HL-60 (cell line): ENCODE results near the gene TRIP6.
"Not testable (repeated sequence)": the region's sequence is repeated elsewhere in the genome, so short reads cannot be mapped to it uniquely, and the experiment has no call there.

Source experiments
- DNase-seq, 2 experiments: peaks; one replicate each; pipeline ENCODE4 v3.0.0-alpha.2; 2010 to 2020; ENCODE audit warnings: low read depth in 1 of 2, low spot score in 1 of 2
- H3K27ac ChIP-seq: fragments of 250-450 bp; sonication (Bioruptor Pico); replicated peaks from 2 replicates; pipeline ENCODE4 v1.5.1; 2020; ENCODE audit warnings: mild to moderate bottlenecking, moderate library complexity
- H3K27me3 ChIP-seq: fragments of 250-450 bp; sonication (Bioruptor Pico); 2 replicates; pipeline ENCODE4 v1.5.1; 2021; ENCODE audit warnings: mild to moderate bottlenecking, moderate library complexity; ENCODE audit not compliant: insufficient read depth, poor library complexity, severe bottlenecking
- H3K4me3 ChIP-seq: replicated peaks from 2 replicates; pipeline ENCODE4 v1.5.1; 2011; ENCODE audit warnings: mild to moderate bottlenecking, control low read depth, low read length; ENCODE audit not compliant: insufficient read depth
- GABPA ChIP-seq: IDR thresholded peaks from 2 replicates; pipeline ENCODE4 v1.6.1; 2012; ENCODE audit warnings: low read depth
- POLR2AphosphoS5 ChIP-seq: IDR thresholded peaks from 2 replicates; pipeline ENCODE4 v1.6.1; 2012; ENCODE audit warnings: low read depth
- SPI1 ChIP-seq: IDR thresholded peaks from 2 replicates; pipeline ENCODE4 v1.6.1; 2012; ENCODE audit warnings: low read depth, mild to moderate bottlenecking, borderline replicate concordance
- TF ChIP-seq, protein P1 (sequence below): IDR thresholded peaks from one replicate; pipeline ENCODE4 v1.5.1; 2011; ENCODE audit warnings: low read length, control low read depth, inconsistent platforms; ENCODE audit not compliant: insufficient read depth
- TF ChIP-seq, protein P2 (sequence below): IDR thresholded peaks from 2 replicates; pipeline ENCODE4 v1.6.1; 2012; ENCODE audit warnings: low read depth; ENCODE audit not compliant: insufficient replicate concordance

TRIP6 gene

DNA sequence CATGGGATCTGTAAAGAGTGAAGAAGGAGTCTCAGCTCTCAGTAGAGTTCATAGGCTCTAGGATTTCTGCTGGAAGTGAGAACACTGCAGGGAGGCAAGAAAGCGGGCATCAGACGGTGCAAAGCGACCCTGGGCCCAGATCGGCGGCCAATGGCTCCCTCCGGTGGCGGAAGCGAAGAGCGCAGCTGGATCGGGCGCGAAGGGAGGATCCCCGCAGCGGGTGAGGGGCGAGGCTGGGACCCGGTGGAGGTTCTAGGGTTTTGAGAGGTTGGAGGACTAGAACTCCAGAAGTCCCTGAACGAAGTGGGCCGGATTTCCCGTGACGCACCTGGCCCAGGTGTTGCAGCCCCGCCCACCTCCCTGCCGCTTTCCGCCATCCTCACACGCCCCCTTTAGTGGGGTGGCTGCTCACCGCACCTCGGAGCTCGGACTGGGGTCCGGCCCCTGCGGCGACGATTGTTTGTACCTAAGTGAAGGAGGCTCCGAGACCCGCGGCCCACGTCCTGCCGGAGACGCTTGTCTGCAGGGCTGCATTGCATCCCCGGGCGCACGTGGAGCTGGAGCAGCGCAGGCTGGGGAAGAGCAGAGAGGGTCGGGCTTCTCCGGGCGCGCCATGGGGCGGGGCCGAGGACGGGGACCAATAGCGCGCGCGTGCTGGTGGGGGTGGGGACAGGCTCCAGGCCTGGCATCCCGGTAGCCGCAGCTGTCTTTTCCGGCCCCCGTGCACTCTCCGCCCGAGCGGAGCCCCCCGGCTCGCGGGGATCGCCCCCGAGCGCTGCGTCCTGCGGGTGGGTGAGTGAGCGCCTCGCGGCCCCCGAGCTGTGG, 14.9 kb upstream of the TRIP6 start, which contains the start of gene SLC12A9:
Gene SLC12A9 (plus strand): TSS at position 666 of the 825 bp plus-strand sequence. CDS start 1,485 bp downstream, outside the sequence.
- H3K4me3 ChIP-seq = peak within 1 kb of the TSS; percentile 87
- DNase-seq = peak; percentile 78 to 88
- H3K27me3 ChIP-seq = no peaks in the 10 kb centered on the region
- TF ChIP-seq, protein P1, sequence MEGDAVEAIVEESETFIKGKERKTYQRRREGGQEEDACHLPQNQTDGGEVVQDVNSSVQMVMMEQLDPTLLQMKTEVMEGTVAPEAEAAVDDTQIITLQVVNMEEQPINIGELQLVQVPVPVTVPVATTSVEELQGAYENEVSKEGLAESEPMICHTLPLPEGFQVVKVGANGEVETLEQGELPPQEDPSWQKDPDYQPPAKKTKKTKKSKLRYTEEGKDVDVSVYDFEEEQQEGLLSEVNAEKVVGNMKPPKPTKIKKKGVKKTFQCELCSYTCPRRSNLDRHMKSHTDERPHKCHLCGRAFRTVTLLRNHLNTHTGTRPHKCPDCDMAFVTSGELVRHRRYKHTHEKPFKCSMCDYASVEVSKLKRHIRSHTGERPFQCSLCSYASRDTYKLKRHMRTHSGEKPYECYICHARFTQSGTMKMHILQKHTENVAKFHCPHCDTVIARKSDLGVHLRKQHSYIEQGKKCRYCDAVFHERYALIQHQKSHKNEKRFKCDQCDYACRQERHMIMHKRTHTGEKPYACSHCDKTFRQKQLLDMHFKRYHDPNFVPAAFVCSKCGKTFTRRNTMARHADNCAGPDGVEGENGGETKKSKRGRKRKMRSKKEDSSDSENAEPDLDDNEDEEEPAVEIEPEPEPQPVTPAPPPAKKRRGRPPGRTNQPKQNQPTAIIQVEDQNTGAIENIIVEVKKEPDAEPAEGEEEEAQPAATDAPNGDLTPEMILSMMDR = peak; percentile 78
- no peak for TF ChIP-seq GABPA
- 0 out of 2 replicates have a peak, but pooled peaks have one; percentile 18 for TF ChIP-seq POLR2AphosphoS5
- no peak for TF ChIP-seq SPI1
- TF ChIP-seq, protein P2, sequence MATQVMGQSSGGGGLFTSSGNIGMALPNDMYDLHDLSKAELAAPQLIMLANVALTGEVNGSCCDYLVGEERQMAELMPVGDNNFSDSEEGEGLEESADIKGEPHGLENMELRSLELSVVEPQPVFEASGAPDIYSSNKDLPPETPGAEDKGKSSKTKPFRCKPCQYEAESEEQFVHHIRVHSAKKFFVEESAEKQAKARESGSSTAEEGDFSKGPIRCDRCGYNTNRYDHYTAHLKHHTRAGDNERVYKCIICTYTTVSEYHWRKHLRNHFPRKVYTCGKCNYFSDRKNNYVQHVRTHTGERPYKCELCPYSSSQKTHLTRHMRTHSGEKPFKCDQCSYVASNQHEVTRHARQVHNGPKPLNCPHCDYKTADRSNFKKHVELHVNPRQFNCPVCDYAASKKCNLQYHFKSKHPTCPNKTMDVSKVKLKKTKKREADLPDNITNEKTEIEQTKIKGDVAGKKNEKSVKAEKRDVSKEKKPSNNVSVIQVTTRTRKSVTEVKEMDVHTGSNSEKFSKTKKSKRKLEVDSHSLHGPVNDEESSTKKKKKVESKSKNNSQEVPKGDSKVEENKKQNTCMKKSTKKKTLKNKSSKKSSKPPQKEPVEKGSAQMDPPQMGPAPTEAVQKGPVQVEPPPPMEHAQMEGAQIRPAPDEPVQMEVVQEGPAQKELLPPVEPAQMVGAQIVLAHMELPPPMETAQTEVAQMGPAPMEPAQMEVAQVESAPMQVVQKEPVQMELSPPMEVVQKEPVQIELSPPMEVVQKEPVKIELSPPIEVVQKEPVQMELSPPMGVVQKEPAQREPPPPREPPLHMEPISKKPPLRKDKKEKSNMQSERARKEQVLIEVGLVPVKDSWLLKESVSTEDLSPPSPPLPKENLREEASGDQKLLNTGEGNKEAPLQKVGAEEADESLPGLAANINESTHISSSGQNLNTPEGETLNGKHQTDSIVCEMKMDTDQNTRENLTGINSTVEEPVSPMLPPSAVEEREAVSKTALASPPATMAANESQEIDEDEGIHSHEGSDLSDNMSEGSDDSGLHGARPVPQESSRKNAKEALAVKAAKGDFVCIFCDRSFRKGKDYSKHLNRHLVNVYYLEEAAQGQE = no peak
- H3K27ac ChIP-seq = peak within 1 kb of the TSS; percentile 61

DNA sequence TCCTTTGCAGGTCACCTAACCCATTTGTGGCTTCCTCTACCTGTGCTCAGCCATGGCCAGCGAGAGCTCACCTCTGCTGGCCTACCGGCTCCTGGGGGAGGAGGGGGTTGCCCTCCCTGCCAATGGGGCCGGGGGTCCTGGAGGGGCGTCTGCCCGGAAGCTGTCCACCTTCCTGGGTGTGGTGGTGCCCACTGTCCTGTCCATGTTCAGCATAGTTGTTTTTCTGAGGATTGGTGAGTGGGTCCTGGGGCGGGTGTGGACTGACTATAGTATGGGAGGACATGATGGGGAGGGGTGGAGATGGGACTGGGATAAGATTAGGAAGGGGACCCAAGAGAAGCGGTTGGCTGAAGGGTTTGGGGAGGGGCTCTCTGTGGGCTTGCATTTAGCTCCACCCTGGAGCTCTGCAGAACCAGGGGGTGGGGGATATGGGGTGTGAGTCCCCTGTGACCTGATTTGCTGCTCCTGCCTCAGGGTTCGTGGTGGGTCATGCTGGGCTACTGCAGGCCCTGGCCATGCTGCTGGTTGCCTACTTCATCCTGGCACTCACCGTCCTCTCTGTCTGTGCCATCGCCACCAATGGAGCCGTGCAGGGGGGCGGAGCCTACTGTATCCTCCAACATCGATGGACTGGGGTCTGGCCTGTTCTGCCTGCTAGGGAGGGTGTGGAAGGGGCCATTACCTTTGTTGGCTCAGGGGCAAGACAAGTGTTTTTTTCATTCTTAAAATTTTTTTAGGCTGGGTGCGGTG, 12.9 kb upstream of the TRIP6 start:
- Histone ChIP-seq H3K27me3 (no peaks in the 10 kb centered on the region), H3K4me3 (no peak overlapping the region), H3K27ac (no peak overlapping the region)
- TF ChIP-seq, protein P2 = no peak
- TF ChIP-seq, protein P1 = no peak
- TF ChIP-seq POLR2AphosphoS5 = no peak
- no peak for TF ChIP-seq GABPA
- no peak for TF ChIP-seq SPI1
- DNase-seq = no peak

DNA sequence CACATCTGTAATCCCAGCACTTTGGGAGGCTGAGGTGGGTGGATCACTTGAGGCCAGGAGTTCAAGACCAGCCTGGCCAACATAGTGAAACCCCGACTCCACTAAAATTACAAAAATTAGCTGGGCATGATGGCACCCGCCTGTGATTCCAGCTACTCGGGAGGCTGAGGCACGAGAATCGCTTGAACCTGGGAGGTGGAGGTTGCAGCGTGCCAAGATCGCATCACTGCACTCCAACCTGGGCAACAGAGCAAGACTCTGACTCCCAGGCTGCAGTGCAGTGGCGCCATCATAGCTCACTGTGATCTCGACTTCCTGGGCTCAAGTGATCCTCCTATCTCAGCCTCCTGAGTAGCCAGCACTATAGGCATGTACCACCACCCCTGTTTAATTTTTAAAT, 12.3 kb upstream of the TRIP6 start:
- not testable (repeated sequence) for H3K27me3 ChIP-seq, H3K4me3 ChIP-seq, DNase-seq, H3K27ac ChIP-seq

DNA sequence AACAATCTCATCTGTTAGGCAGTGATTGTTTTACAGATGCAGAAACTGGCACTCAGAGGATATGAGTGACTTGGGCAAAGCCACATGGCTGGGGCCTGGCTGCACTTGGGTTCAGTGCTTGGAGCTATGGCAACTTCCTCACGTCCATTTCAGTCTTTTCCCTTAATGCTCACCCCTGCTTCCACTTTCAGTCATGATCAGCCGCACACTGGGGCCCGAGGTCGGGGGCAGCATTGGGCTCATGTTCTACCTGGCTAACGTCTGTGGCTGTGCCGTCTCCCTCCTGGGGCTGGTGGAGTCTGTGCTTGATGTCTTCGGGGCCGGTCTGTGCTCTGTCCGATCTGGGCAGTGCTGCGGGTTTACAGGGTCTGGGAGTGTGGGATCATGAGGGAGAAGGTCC, 11.7 kb upstream of the TRIP6 start:
- no peak for TF ChIP-seq SPI1
- TF ChIP-seq, protein P2 = no peak
- TF ChIP-seq, protein P1 = no peak
- TF ChIP-seq POLR2AphosphoS5 = no peak
- no peak for TF ChIP-seq GABPA
- H3K27ac ChIP-seq = no peak overlapping the region
- no peak for DNase-seq

More for the DNA sequence above, 11.7 kb upstream of the TRIP6 start:
- H3K27me3 ChIP-seq = no peaks in the 10 kb centered on the region
- H3K4me3 ChIP-seq = no peak overlapping the region
